Prostate gland (tissue), 2 donors: Measurements from ENCODE around the gene NRCAM. TPM values are rescaled to one million over a fixed set of nuclear protein-coding genes. Genes with fewer than 3 reads are reported as not detected.

Experiments used
- DNase-seq: peaks from one replicate; pipeline ENCODE4 v3.0.0-alpha.2; 2019; ENCODE audit warnings: low spot score
- H3K27ac ChIP-seq, 2 donors: fragments of 200-600 bp; sonication (generic); 2 replicates each; pipeline ENCODE4 v1.5.1; 2017 to 2019
- H3K27me3 ChIP-seq: fragments of 200-600 bp; sonication (generic); replicated peaks from 2 replicates; pipeline ENCODE4 v1.5.1; 2019; ENCODE audit not compliant: insufficient read depth
- H3K36me3 ChIP-seq, 2 donors: fragments of 200-600 bp; sonication (generic); 1 replicate in 1 of 2; 2 replicates in 1 of 2; pipeline versions ENCODE4 v1.5.1 to v1.8.1; 2017 to 2019
- H3K4me1 ChIP-seq: fragments of 200-600 bp; sonication (generic); replicated peaks from 2 replicates; pipeline ENCODE4 v1.5.1; 2019
- H3K4me3 ChIP-seq, 2 donors: fragments of 200-600 bp; sonication (generic); 2 replicates each; pipeline ENCODE4 v1.5.1; 2017 to 2019
- H3K9me3 ChIP-seq: fragments of 200-600 bp; sonication (generic); 2 replicates; pipeline ENCODE4 v1.5.1; 2017
- CTCF ChIP-seq, 4 experiments: fragments of 200-600 bp in 2 of 4; fragments of 450-650 bp in 2 of 4; sonication (generic) in 2 of 4; IDR thresholded peaks; 1 replicate in 3 of 4; 2 replicates in 1 of 4; pipeline ENCODE4 v1.5.1; 2016 to 2019; ENCODE audit warnings: antibody characterized with exemption in 4 of 4, mild to moderate bottlenecking in 2 of 4, moderate library complexity in 2 of 4
- POLR2A ChIP-seq: fragments of 450-650 bp; IDR thresholded peaks from one replicate; pipeline ENCODE4 v1.6.1; 2016; ENCODE audit warnings: antibody characterized with exemption, mild to moderate bottlenecking
- POLR2AphosphoS5 ChIP-seq: sonication (generic); formaldehyde crosslinking; IDR thresholded peaks from one replicate; pipeline ENCODE4 v1.6.1; 2017; ENCODE audit warnings: antibody characterized with exemption
- WGBS: methylation state at CpG from one replicate; pipeline ENCODE4 v1.1.5; 2018; 5-methylcytosine and 5-hydroxymethylcytosine counted together
- intact Hi-C: fragments of 100-400 bp; cut with DNase I; formaldehyde crosslinking; loops from one replicate; pipeline ENCODE4 v1.14.2; 2022
- total RNA-seq, 2 donors: library from RNA; depleted of rRNA; stranded (reverse); fragments of >200 nt; gene quantifications; one replicate each; pipeline ENCODE4 v1.1.0, GENCODE V29; 2016

The NRCAM gene
- total RNA-seq, 2 donors from 2014 or later = 1.1 to 3.1 TPM

- no peak overlapping the region for H3K4me3 ChIP-seq
- no peaks in the 10 kb centered on the region for H3K36me3 ChIP-seq
- H3K4me1 ChIP-seq = no peaks in the 10 kb centered on the region
- H3K27ac ChIP-seq = no peak overlapping the region
- intact Hi-C loops = loop anchor here (10.0 kb wide), 2 partner anchors 137 to 397 kb away; partner anchors contain the start of genes CBLL1 and LAMB1
- WGBS = 96% methylated on average over 4 of the region's 4 CpGs
- H3K27me3 ChIP-seq = no peaks in the 10 kb centered on the region
- TF ChIP-seq CTCF (IDR thresholded peaks at IDR 0.05) = no peak
- TF ChIP-seq POLR2AphosphoS5 = no peak
- TF ChIP-seq POLR2A = no peak
- no peak for DNase-seq
- no peaks in the 10 kb centered on the region for H3K9me3 ChIP-seq
Observed at GRCh38 chr7:108142180-108142579, 314.1 kb downstream of the NRCAM start.

- Histone ChIP-seq H3K9me3 (no peaks in the 10 kb centered on the region), H3K36me3 (no peaks in the 10 kb centered on the region), H3K4me1 (no peaks in the 10 kb centered on the region), H3K27ac (no peak overlapping the region), H3K27me3 (no peaks in the 10 kb centered on the region), H3K4me3 (no peak overlapping the region)
- no peak for TF ChIP-seq POLR2A
- no peak for TF ChIP-seq POLR2AphosphoS5
- no peak for TF ChIP-seq CTCF (IDR thresholded peaks at IDR 0.05)
- intact Hi-C loops = loop anchor here (10.0 kb wide), 2 partner anchors 136 to 396 kb away; partner anchors contain the start of genes CBLL1 and LAMB1
- no peak for DNase-seq
Observed at GRCh38 chr7:108140671-108141070, 315.6 kb downstream of the NRCAM start.

- Histone ChIP-seq H3K4me3 (no peak overlapping the region), H3K36me3 (no peaks in the 10 kb centered on the region), H3K9me3 (no peaks in the 10 kb centered on the region), H3K27me3 (no peaks in the 10 kb centered on the region), H3K27ac (no peak overlapping the region), H3K4me1 (no peaks in the 10 kb centered on the region)
- intact Hi-C loops = loop anchor here (5.0 kb wide), 1 partner anchor 677 kb away; no protein-coding TSS in a partner anchor
- no peak for TF ChIP-seq POLR2AphosphoS5
- TF ChIP-seq CTCF (IDR thresholded peaks at IDR 0.05) = no peak
- no peak for TF ChIP-seq POLR2A
- DNase-seq = no peak
Observed at GRCh38 chr7:108138911-108139310, 317.3 kb downstream of the NRCAM start.

- H3K27ac ChIP-seq = no peak overlapping the region
Observed at GRCh38 chr7:108137993-108138392, 318.2 kb downstream of the NRCAM start.

More at GRCh38 chr7:108137993-108138392, 318.2 kb downstream of the NRCAM start:
- intact Hi-C loops = loop anchor here (5.0 kb wide), 1 partner anchor 676 kb away; no protein-coding TSS in a partner anchor
- H3K9me3 ChIP-seq = no peaks in the 10 kb centered on the region
- no peaks in the 10 kb centered on the region for H3K36me3 ChIP-seq
- H3K4me3 ChIP-seq = no peak overlapping the region
- no peak for TF ChIP-seq POLR2AphosphoS5
- no peak for TF ChIP-seq CTCF (IDR thresholded peaks at IDR 0.05)
- no peak for TF ChIP-seq POLR2A
- WGBS = 92% methylated on average over 4 of the region's 4 CpGs
- no peaks in the 10 kb centered on the region for H3K4me1 ChIP-seq
- no peak for DNase-seq
- no peaks in the 10 kb centered on the region for H3K27me3 ChIP-seq
